Astrocyte (in vitro differentiated cells and primary cell): ENCODE data around the gene PCDH12. TPM values are rescaled to one million over a fixed set of nuclear protein-coding genes. Genes with fewer than 3 reads are reported as not detected.

Source experiments
- DNase-seq: peaks from one replicate; pipeline ENCODE4 v3.0.0-alpha.2; 2010; ENCODE audit warnings: low read depth
- FAIRE-seq: peaks from 2 replicates; lab custom pipeline; 2011; peaks lifted over from hg19 to GRCh38; lab: Jason Lieb, UNC
- H2AFZ ChIP-seq: 2 replicates; pipeline ENCODE4 v1.6.0; 2012; ENCODE audit warnings: low read depth, low read length, inconsistent platforms
- H3K27ac ChIP-seq: 2 replicates; pipeline ENCODE4 v1.5.1; 2011; ENCODE audit warnings: low read depth, low read length, inconsistent platforms
- H3K27me3 ChIP-seq: 2 replicates; pipeline ENCODE4 v1.6.0; 2011; ENCODE audit warnings: low read length, inconsistent platforms; ENCODE audit not compliant: insufficient read depth
- H3K36me3 ChIP-seq: 2 replicates; pipeline ENCODE4 v1.5.1; 2011; ENCODE audit warnings: low read length, inconsistent platforms; ENCODE audit not compliant: insufficient read depth
- H3K4me1 ChIP-seq: 2 replicates; pipeline ENCODE4 v1.5.1; 2011; ENCODE audit warnings: low read length, inconsistent platforms; ENCODE audit not compliant: insufficient read depth
- H3K4me2 ChIP-seq: 2 replicates; pipeline ENCODE4 v1.6.0; 2012; ENCODE audit warnings: low read length, inconsistent platforms
- H3K4me3 ChIP-seq: 2 replicates; pipeline ENCODE4 v1.5.1; 2011; ENCODE audit warnings: low read depth, mild to moderate bottlenecking, low read length, inconsistent platforms; ENCODE audit not compliant: insufficient read depth
- H3K79me2 ChIP-seq: 2 replicates; pipeline ENCODE4 v1.6.0; 2012; ENCODE audit warnings: mild to moderate bottlenecking, low read length, inconsistent platforms; ENCODE audit not compliant: insufficient read depth
- H3K9ac ChIP-seq: 2 replicates; pipeline ENCODE4 v1.6.0; 2012; ENCODE audit warnings: mild to moderate bottlenecking, low read length, inconsistent platforms
- H3K9me3 ChIP-seq: 2 replicates; pipeline ENCODE4 v1.5.1; 2012; ENCODE audit warnings: low read depth, mild to moderate bottlenecking, low read length, inconsistent platforms; ENCODE audit not compliant: insufficient read depth
- H4K20me1 ChIP-seq: 2 replicates; pipeline ENCODE4 v1.6.0; 2012; ENCODE audit warnings: low read length, inconsistent platforms; ENCODE audit not compliant: insufficient read depth
- H3K27ac Mint-ChIP-seq: one replicate; pipeline ENCODE4 v1.8.0; 2021; ENCODE audit warnings: mild to moderate bottlenecking, mixed read lengths; ENCODE audit not compliant: unreplicated experiment
- H3K27me3 Mint-ChIP-seq: one replicate; pipeline ENCODE4 v1.8.0; 2021; ENCODE audit warnings: low read depth, mixed read lengths; ENCODE audit not compliant: unreplicated experiment
- H3K36me3 Mint-ChIP-seq: one replicate; pipeline ENCODE4 v1.8.0; 2021; ENCODE audit warnings: low read depth, mixed read lengths; ENCODE audit not compliant: unreplicated experiment
- H3K4me1 Mint-ChIP-seq: one replicate; pipeline ENCODE4 v1.8.0; 2021; ENCODE audit warnings: low read depth, mixed read lengths; ENCODE audit not compliant: unreplicated experiment
- H3K4me3 Mint-ChIP-seq: one replicate; pipeline ENCODE4 v1.8.0; 2021; ENCODE audit warnings: mild to moderate bottlenecking, moderate library complexity, mixed read lengths; ENCODE audit not compliant: unreplicated experiment
- H3K9me3 Mint-ChIP-seq: one replicate; pipeline ENCODE4 v1.8.0; 2021; ENCODE audit warnings: mild to moderate bottlenecking, mixed read lengths; ENCODE audit not compliant: unreplicated experiment
- CTCF ChIP-seq: IDR thresholded peaks from 2 replicates; pipeline ENCODE4 v1.5.1; 2011; ENCODE audit warnings: low read depth, mild to moderate bottlenecking, inconsistent platforms, low read length, moderate library complexity; ENCODE audit not compliant: insufficient read depth
- EZH2 ChIP-seq: IDR thresholded peaks from 2 replicates; pipeline ENCODE4 v1.6.1; 2012; ENCODE audit warnings: mild to moderate bottlenecking, low read length, inconsistent platforms; ENCODE audit not compliant: insufficient read depth
- total RNA-seq: library from RNA; stranded (reverse); gene quantifications from 2 replicates; pipeline ENCODE4 v1.2.1, GENCODE V29; 2021

Gene PCDH12
- total RNA-seq, 1 donor from 2014 or later = 0.02 TPM

GRCh38 chr5:141950207-141951005, 7.6 kb downstream of the PCDH12 start:
- Histone ChIP-seq H3K36me3 (no peaks in the 10 kb centered on the region), H3K4me1 (no peaks in the 10 kb centered on the region), H2AFZ (no peak overlapping the region), H3K9ac (no peak overlapping the region), H3K27me3 (peaks cover under 1% of the 10 kb centered on the region), H3K4me2 (no peak overlapping the region), H3K4me3 (no peak overlapping the region), H3K27ac (no peak overlapping the region), H3K79me2 (no peaks in the 10 kb centered on the region), H4K20me1 (no peaks in the 10 kb centered on the region), H3K9me3 (no peaks in the 10 kb centered on the region)
- H3K9me3 Mint-ChIP-seq = no peaks in the 10 kb centered on the region
- H3K36me3 Mint-ChIP-seq = peaks cover 2% of the 10 kb centered on the region
- H3K27me3 Mint-ChIP-seq = peaks cover 41% of the 10 kb centered on the region
- H3K4me3 Mint-ChIP-seq = no peak overlapping the region
- DNase-seq = no peak
- FAIRE-seq = no peak
- no peak overlapping the region for H3K27ac Mint-ChIP-seq
- peaks cover 6% of the 10 kb centered on the region for H3K4me1 Mint-ChIP-seq
- TF ChIP-seq CTCF (no peak), EZH2 (no peak)

DNA sequence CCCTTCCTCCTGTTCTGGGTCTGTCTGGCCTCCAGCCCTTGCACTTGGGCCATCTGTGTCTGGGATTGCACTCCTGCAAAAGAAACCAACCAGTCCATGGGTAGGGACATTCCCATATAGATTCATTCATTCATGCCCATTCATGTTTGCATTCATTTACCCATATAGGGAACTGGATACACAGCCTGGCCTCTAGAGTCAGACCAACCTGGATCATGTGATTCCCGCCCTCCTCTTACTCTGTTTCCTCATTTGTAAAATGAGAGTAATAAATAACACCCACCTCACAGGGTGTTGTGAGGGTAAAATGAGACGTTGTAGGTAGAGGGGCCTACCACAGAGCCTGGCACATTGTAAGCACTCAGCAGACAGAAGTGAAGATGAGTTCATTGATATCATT, 8.5 kb downstream of the PCDH12 start:
- Histone ChIP-seq H2AFZ (no peak overlapping the region), H3K36me3 (no peaks in the 10 kb centered on the region), H3K9me3 (no peaks in the 10 kb centered on the region), H4K20me1 (no peaks in the 10 kb centered on the region), H3K27ac (no peak overlapping the region), H3K27me3 (peaks cover 8% of the 10 kb centered on the region), H3K4me1 (no peaks in the 10 kb centered on the region), H3K79me2 (no peaks in the 10 kb centered on the region), H3K4me3 (no peak overlapping the region), H3K9ac (no peak overlapping the region), H3K4me2 (no peak overlapping the region)
- H3K4me1 Mint-ChIP-seq = peaks cover 6% of the 10 kb centered on the region
- H3K27me3 Mint-ChIP-seq = peaks cover 39% of the 10 kb centered on the region
- FAIRE-seq = no peak
- H3K36me3 Mint-ChIP-seq = peaks cover 2% of the 10 kb centered on the region
- no peak overlapping the region for H3K4me3 Mint-ChIP-seq
- H3K27ac Mint-ChIP-seq = peak overlapping the region; percentile 18
- no peak for TF ChIP-seq CTCF
- TF ChIP-seq EZH2 = no peak
- no peaks in the 10 kb centered on the region for H3K9me3 Mint-ChIP-seq
- no peak for DNase-seq

DNA sequence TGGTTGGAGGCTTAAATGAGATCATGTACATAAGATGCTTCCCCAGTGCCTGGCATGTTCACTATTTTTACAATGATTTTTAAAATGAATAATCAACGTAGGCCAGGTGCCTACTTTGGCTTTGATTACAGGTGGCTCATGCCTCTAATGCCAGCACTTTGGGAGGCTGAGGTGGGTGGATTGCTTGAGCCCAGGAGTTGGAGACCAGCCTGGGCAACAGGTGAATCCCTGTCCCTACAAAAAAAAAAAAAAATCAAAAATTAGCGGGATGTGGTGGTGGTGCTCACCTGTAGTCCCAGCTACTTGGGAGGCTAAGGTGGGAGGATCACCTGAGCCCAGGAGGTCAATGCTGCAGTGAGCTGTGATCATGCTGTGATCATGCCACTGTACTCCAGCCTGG, 9.2 kb downstream of the PCDH12 start:
- Histone ChIP-seq H3K9me3 (no peaks in the 10 kb centered on the region), H3K36me3 (no peaks in the 10 kb centered on the region), H2AFZ (no peak overlapping the region), H3K27ac (no peak overlapping the region), H3K4me1 (no peaks in the 10 kb centered on the region), H3K79me2 (no peaks in the 10 kb centered on the region), H3K4me3 (no peak overlapping the region), H4K20me1 (no peaks in the 10 kb centered on the region), H3K27me3 (peaks cover 8% of the 10 kb centered on the region), H3K9ac (no peak overlapping the region), H3K4me2 (no peak overlapping the region)
- FAIRE-seq = no peak
- no peak overlapping the region for H3K4me3 Mint-ChIP-seq
- TF ChIP-seq CTCF (no peak), EZH2 (no peak)
- no peak overlapping the region for H3K27ac Mint-ChIP-seq
- H3K9me3 Mint-ChIP-seq = no peaks in the 10 kb centered on the region
- H3K36me3 Mint-ChIP-seq = peaks cover 2% of the 10 kb centered on the region
- peaks cover 6% of the 10 kb centered on the region for H3K4me1 Mint-ChIP-seq
- DNase-seq = no peak
- H3K27me3 Mint-ChIP-seq = peaks cover 33% of the 10 kb centered on the region
